Measurements from ENCODE around the gene MRPL41.
A peak's percentile ranks its signal among the peaks of the same experiment; 100 is the strongest.
"Not testable (repeated sequence)": the region's sequence is repeated elsewhere in the genome, so short reads cannot be mapped to it uniquely, and the experiment has no call there.

The MRPL41 gene

GRCh38 chr9:137543237-137543963, 8.3 kb upstream of the MRPL41 start:
- TF ChIP-seq, protein P1, sequence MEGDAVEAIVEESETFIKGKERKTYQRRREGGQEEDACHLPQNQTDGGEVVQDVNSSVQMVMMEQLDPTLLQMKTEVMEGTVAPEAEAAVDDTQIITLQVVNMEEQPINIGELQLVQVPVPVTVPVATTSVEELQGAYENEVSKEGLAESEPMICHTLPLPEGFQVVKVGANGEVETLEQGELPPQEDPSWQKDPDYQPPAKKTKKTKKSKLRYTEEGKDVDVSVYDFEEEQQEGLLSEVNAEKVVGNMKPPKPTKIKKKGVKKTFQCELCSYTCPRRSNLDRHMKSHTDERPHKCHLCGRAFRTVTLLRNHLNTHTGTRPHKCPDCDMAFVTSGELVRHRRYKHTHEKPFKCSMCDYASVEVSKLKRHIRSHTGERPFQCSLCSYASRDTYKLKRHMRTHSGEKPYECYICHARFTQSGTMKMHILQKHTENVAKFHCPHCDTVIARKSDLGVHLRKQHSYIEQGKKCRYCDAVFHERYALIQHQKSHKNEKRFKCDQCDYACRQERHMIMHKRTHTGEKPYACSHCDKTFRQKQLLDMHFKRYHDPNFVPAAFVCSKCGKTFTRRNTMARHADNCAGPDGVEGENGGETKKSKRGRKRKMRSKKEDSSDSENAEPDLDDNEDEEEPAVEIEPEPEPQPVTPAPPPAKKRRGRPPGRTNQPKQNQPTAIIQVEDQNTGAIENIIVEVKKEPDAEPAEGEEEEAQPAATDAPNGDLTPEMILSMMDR (IDR thresholded peaks at IDR 0.05; ENCODE audit: unreplicated experiment in 3 of 3) = no peak
- Mint-ChIP-seq H3K4me1 (no peaks in the 10 kb centered on the region), H3K9me3 (no peaks in the 10 kb centered on the region), H3K27ac (no peak overlapping the region), H3K4me3 (no peak overlapping the region), H3K27me3 (ENCODE audit: low read depth) (peaks cover 3% of the 10 kb centered on the region), H3K36me3 (ENCODE audit: low read depth) (peaks cover 4% of the 10 kb centered on the region)

GRCh38 chr9:137544176-137544760, 7.4 kb upstream of the MRPL41 start:
- Mint-ChIP-seq H3K4me3 (no peak overlapping the region), H3K27me3 (ENCODE audit: low read depth) (peaks cover 3% of the 10 kb centered on the region), H3K4me1 (no peaks in the 10 kb centered on the region), H3K27ac (no peak overlapping the region), H3K36me3 (ENCODE audit: low read depth) (peaks cover 4% of the 10 kb centered on the region), H3K9me3 (no peaks in the 10 kb centered on the region)
- TF ChIP-seq, protein P1 (IDR thresholded peaks at IDR 0.05; ENCODE audit: unreplicated experiment in 3 of 3) = no peak

- Mint-ChIP-seq H3K27me3 (ENCODE audit: low read depth) (peaks cover 3% of the 10 kb centered on the region), H3K27ac (no peak overlapping the region), H3K36me3 (ENCODE audit: low read depth) (peaks cover 4% of the 10 kb centered on the region), H3K4me3 (no peak overlapping the region), H3K4me1 (peaks cover 6% of the 10 kb centered on the region), H3K9me3 (no peaks in the 10 kb centered on the region)
- TF ChIP-seq, protein P1 (IDR thresholded peaks at IDR 0.05; ENCODE audit: unreplicated experiment in 3 of 3) = no peak
Observed at GRCh38 chr9:137545123-137545522, 6.6 kb upstream of the MRPL41 start.

DNA sequence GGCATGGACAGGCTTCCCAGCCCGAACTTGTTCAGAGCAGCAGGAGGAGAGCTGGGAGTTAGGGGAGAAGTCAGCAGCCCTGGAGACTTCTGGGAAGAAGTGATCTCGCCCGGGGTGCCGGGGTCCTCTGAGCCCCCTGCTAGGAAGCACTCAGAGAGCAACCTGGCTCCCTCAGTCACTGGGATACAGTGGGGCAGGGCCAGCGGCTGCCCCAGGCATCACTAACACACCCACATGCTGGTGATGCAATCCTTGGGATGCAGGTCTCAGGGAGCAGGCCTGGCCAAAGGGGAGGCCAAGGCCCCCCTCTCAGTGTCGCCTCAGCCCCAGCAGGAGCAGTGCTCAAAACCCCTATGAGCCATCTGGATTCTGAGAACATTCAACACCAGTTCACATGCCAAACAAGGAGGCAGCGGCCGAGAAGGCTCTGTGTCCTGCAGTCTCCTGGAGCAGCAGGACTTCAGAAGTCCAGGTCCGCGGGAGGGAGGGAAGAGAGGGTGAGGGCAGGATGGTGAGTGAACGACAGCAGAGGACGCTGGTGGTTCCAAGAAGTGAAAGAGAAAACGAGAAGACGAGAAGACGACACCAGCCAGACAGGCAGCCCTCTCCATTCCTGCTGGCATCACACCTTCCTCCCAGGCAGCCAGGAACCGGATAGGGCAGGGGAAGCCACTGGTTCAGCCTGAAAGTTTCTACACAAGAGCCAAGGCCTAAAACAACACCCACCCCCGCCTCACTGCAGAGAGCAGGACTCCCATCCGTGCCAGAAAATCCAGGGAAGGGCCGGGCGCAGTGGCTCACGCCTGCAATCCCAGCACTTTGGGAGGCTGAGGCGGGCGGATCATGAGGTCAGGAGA, 3.8 kb upstream of the MRPL41 start:
- TF ChIP-seq, protein P1 (IDR thresholded peaks at IDR 0.05; ENCODE audit: unreplicated experiment in 3 of 3) = no peak
- peaks cover 14% of the 10 kb centered on the region for H3K4me1 Mint-ChIP-seq
- peak overlapping the region in 2 of 3 experiments; percentile 50 to 86 for H3K27ac Mint-ChIP-seq
- no peaks in the 10 kb centered on the region for H3K9me3 Mint-ChIP-seq
- H3K4me3 Mint-ChIP-seq = peak overlapping the region; percentile 27 to 70 (median 51)
- peaks cover 4% of the 10 kb centered on the region for H3K36me3 Mint-ChIP-seq (ENCODE audit: low read depth)
- H3K27me3 Mint-ChIP-seq (ENCODE audit: low read depth) = peaks cover 1% of the 10 kb centered on the region

DNA sequence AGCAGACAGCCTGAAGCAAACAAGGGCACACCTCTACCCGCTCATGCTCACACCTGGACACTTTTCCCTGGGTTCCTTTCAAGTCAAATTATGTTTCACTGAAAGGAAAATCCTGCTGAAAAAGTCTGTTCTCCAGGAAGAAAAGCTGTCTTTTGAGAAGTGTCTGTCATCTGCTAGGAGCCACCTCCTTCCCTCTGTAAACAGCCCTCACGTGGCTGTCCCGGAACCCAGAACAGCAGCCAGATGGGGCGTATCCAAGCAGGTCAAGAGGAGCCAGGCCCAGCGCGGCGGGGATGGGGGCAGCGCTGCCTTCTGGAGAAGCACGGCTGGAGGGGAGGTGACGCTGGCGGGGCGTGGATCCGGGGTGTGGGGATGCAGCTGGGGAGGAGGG, 1.5 kb upstream of the MRPL41 start, which contains the start of gene PNPLA7:
Gene PNPLA7, minus strand, starts transcription at position 172 of the 391 bp plus-strand sequence. CDS start 205 bp downstream, outside the sequence.
- Mint-ChIP-seq H3K27me3 (ENCODE audit: low read depth) (no peaks in the 10 kb centered on the region), H3K4me3 (peak within 1 kb of the TSS; percentile 88 to 96 (median 91))

DNA sequence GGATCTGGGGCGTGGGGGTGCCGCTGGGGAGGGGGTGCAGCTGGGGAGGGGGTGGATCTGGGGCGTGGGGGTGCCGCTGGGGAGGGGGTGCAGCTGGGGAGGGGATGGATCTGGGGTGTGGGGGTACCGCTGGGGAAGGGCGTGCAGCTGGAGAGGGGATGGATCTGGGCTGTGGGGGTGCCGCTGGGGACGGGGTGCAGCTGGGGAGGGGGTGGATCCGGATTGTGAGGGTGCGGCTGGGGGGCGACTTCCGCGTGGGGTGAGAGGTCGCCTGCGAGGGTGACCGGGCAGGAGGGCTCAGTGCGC, 768 bp upstream of the MRPL41 start:
- H3K27ac Mint-ChIP-seq; H3K9me3 Mint-ChIP-seq; H3K27me3 Mint-ChIP-seq (ENCODE audit: low read depth): not testable (repeated sequence)
- H3K4me3 Mint-ChIP-seq = peak overlapping the region; percentile 48 to 79 (median 66)
- H3K4me1 Mint-ChIP-seq = peaks cover 17% of the 10 kb centered on the region
- H3K36me3 Mint-ChIP-seq (ENCODE audit: low read depth) = peaks cover 25% of the 10 kb centered on the region

More for the DNA sequence above, 1.5 kb upstream of the MRPL41 start, which contains the start of gene PNPLA7:
- H3K27ac Mint-ChIP-seq = peak within 1 kb of the TSS; percentile 86 to 93 (median 87)
- H3K4me1 Mint-ChIP-seq = peaks cover 14% of the 10 kb centered on the region
- no peaks in the 10 kb centered on the region for H3K9me3 Mint-ChIP-seq
- TF ChIP-seq, protein P1 (IDR thresholded peaks at IDR 0.05; ENCODE audit: unreplicated experiment in 3 of 3) = no peak
- H3K36me3 Mint-ChIP-seq (ENCODE audit: low read depth) = peaks cover 18% of the 10 kb centered on the region

Data from nephron (organoid).